Transverse colon (tissue), 4 donors: Measurements from ENCODE around the gene CCDC33. TPM values are rescaled to one million over a fixed set of nuclear protein-coding genes. Genes with fewer than 3 reads are reported as not detected.

Experiments used
- DNase-seq: peaks from one replicate; pipeline ENCODE4 v3.0.0-alpha.2; 2019
- H3K27ac ChIP-seq, 4 donors: fragments of 200-600 bp; sonication (generic); 2 replicates each; pipeline ENCODE4 v1.5.1; 2016 to 2018; ENCODE audit warnings: inconsistent platforms in 4 of 4
- H3K27me3 ChIP-seq: fragments of 200-600 bp; sonication (generic); 2 replicates; pipeline ENCODE4 v1.5.1; 2017; ENCODE audit warnings: inconsistent platforms
- H3K36me3 ChIP-seq, 4 donors: fragments of 200-600 bp; sonication (generic); 2 replicates each; pipeline ENCODE4 v1.5.1; 2017 to 2019; ENCODE audit warnings: inconsistent platforms in 4 of 4
- H3K4me1 ChIP-seq, 4 donors: fragments of 200-600 bp; sonication (generic); 2 replicates each; pipeline ENCODE4 v1.5.1; 2017 to 2020; ENCODE audit warnings: inconsistent platforms in 4 of 4
- H3K4me3 ChIP-seq, 4 donors: fragments of 200-600 bp; sonication (generic); 1 replicate in 1 of 4; 2 replicates in 3 of 4; pipeline versions ENCODE4 v1.5.1 to v1.6.1; 2017 to 2019; ENCODE audit warnings: inconsistent platforms in 4 of 4
- H3K9me3 ChIP-seq, 2 donors: fragments of 200-600 bp; sonication (generic); 2 replicates each; pipeline ENCODE4 v1.5.1; 2017 to 2019; ENCODE audit warnings: inconsistent platforms in 2 of 2
- EP300 ChIP-seq: sonication (generic); formaldehyde crosslinking; IDR thresholded peaks from one replicate; pipeline ENCODE4 v1.6.1; 2017; ENCODE audit warnings: antibody characterized with exemption, low read depth
- POLR2A ChIP-seq: fragments of 450-650 bp; IDR thresholded peaks from one replicate; pipeline ENCODE4 v1.6.1; 2016; ENCODE audit warnings: antibody characterized with exemption, mild to moderate bottlenecking, moderate library complexity
- POLR2AphosphoS5 ChIP-seq, 3 donors: sonication (generic); formaldehyde crosslinking; IDR thresholded peaks; one replicate each; pipeline ENCODE4 v1.6.1; 2016; ENCODE audit warnings: antibody characterized with exemption in 3 of 3
- WGBS, 2 donors: methylation state at CpG; one replicate each; pipeline ENCODE4 v1.1.5; 2018; ENCODE audit warnings: low coverage in 1 of 2; 5-methylcytosine and 5-hydroxymethylcytosine counted together
- in situ Hi-C, 4 donors: fragments of 200-750 bp; cut with MboI; loops; one replicate each; pipeline versions ENCODE4 v1.15.0 to v1.15.1; 2017; ENCODE audit warnings: low sequenced_read_pairs in 3 of 4, low pct_ligation_motif_present in 1 of 4, low pct_unique_long_range_greater_than_20kb in 1 of 4
- intact Hi-C: fragments of 100-400 bp; cut with DNase I; formaldehyde crosslinking; loops from one replicate; pipeline ENCODE4 v1.15.1; 2023; ENCODE audit warnings: low total_unique reads
- total RNA-seq, 4 donors: library from RNA; depleted of rRNA; stranded (reverse); fragments of >200 nt; gene quantifications; one replicate each; pipeline ENCODE4 v1.1.0, GENCODE V29; 2016
- TF ChIP-seq, protein P1 (sequence below), 5 experiments: fragments of 200-600 bp in 3 of 5; fragments of 450-650 bp in 2 of 5; sonication (generic) in 3 of 5; IDR thresholded peaks; 1 replicate in 2 of 5; 2 replicates in 3 of 5; pipeline ENCODE4 v1.5.1; 2016 to 2017; ENCODE audit warnings: antibody characterized with exemption in 5 of 5, inconsistent platforms in 3 of 5, mild to moderate bottlenecking in 2 of 5, moderate library complexity in 1 of 5

The CCDC33 gene
- total RNA-seq, 4 donors from 2014 or later: 0.16 TPM; not detected in 3

DNA sequence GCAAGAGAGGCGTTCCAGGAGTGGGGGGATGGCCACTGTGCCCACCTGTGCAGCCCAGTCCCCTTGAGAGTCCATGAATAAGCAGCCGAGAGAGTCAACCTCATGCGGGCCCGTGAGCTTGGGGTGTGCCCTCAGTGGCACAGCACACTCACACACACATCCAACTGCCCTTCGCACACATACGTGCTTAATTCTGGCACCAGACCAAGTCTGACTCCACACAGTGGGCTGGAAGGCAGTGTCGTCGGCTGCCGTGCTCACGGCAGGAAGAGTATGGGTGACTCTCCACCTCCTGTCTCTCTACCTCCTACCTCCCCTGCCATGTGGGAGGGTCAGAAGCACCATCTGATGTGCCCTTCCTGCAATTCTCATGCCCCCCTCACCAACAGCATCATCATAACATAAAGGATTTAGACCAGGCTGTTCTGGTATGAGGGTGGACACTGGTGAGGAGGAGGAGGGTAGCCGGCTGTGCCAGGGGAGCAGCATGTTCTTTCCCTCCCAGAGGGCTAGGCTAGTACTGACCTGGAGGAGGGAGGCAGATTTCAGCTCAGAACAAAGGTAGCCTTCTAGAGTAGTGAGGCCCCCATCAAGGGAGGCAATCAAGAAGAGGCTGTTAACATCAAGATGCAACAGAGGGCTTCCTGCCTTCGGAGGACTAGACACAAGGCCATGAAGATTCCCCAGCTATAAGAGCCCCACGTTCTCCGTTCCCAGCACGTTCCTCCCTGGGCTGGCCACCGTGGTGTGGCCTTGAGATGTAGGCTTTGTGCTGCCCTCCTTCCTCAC is 28.3 kb upstream of the CCDC33 start:
- intact Hi-C loops (no loop called here), in situ Hi-C loops (no loop called here)
- no peak for TF ChIP-seq POLR2AphosphoS5 (IDR thresholded peaks at IDR 0.05)
- TF ChIP-seq EP300: no peak
- Histone ChIP-seq H3K27me3 (no peaks in the 10 kb centered on the region), H3K9me3 (no peaks in the 10 kb centered on the region), H3K4me3 (no peak overlapping the region), H3K4me1 (no peaks in the 10 kb centered on the region), H3K36me3 (no peaks in the 10 kb centered on the region), H3K27ac (no peak overlapping the region)
- DNase-seq: no peak
- WGBS, 2 donors: 64 to 78% methylated on average over 4 to 16 of the region's 16 CpGs

DNA sequence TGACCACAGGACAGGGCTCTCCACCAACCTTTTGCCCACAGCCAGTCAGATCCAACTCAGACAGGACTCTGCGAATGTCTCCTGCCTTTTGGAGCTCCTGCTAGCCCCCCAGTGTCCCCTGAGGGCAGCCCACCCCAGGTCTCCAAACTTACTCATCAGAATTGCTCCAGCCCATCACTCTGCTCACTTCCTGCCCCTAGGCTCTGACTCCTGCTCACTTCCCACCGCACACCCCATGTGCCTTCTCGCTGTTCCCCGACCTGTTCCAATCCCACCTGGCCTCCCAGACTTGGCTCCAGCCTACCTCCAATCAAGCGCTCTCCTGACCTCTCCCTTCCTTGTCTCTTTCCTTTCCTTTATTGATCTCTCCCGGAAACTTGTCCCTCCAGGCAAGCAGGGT is 27.6 kb upstream of the CCDC33 start:
- Histone ChIP-seq H3K27me3 (no peaks in the 10 kb centered on the region), H3K9me3 (no peaks in the 10 kb centered on the region), H3K4me1 (no peaks in the 10 kb centered on the region), H3K36me3 (no peaks in the 10 kb centered on the region), H3K4me3 (no peak overlapping the region), H3K27ac (no peak overlapping the region)
- DNase-seq: no peak
- intact Hi-C loops: no loop called here
- in situ Hi-C loops: no loop called here
- no peak for TF ChIP-seq POLR2AphosphoS5 (IDR thresholded peaks at IDR 0.05)
- TF ChIP-seq EP300: no peak
- no peak for TF ChIP-seq POLR2A
- TF ChIP-seq, protein P1, sequence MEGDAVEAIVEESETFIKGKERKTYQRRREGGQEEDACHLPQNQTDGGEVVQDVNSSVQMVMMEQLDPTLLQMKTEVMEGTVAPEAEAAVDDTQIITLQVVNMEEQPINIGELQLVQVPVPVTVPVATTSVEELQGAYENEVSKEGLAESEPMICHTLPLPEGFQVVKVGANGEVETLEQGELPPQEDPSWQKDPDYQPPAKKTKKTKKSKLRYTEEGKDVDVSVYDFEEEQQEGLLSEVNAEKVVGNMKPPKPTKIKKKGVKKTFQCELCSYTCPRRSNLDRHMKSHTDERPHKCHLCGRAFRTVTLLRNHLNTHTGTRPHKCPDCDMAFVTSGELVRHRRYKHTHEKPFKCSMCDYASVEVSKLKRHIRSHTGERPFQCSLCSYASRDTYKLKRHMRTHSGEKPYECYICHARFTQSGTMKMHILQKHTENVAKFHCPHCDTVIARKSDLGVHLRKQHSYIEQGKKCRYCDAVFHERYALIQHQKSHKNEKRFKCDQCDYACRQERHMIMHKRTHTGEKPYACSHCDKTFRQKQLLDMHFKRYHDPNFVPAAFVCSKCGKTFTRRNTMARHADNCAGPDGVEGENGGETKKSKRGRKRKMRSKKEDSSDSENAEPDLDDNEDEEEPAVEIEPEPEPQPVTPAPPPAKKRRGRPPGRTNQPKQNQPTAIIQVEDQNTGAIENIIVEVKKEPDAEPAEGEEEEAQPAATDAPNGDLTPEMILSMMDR (IDR thresholded peaks at IDR 0.05): no peak
- WGBS, 2 donors: 74 to 93% methylated on average over 3 to 6 of the region's 6 CpGs

DNA sequence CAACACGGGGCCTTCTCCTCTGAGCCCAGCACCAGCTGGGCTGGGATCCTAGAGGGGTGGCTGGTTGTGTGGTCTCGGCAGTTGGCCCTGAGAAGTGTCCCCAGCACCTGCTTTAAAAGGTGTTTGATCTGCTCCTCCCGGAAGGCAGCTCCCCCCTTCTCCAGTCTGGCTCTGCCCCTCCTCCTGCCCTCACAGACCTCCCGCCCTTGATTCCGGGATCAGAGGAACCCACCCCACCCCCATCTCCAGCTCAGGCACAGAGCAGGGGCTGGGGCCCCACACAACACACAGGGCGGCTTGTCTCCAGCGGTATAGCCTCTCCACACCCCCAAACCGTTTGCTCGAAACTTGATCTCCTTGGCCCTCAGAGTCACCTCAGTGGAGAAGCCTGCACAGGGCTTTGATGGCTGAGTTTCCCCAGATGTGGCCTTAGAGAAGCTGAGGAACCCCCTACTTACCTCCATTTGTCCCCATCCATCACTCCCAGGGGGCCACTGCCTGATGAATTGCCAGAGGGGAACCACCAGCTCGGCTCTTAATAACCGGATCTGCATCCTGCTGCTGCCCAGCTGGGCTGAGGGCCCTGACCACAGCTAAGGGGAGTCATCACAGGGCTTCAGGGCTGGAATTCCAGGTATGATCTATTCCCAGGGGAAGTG is 27.1 kb upstream of the CCDC33 start:
- WGBS, 2 donors: 69 to 85% methylated on average over 4 to 11 of the region's 11 CpGs
- DNase-seq: no peak

DNA sequence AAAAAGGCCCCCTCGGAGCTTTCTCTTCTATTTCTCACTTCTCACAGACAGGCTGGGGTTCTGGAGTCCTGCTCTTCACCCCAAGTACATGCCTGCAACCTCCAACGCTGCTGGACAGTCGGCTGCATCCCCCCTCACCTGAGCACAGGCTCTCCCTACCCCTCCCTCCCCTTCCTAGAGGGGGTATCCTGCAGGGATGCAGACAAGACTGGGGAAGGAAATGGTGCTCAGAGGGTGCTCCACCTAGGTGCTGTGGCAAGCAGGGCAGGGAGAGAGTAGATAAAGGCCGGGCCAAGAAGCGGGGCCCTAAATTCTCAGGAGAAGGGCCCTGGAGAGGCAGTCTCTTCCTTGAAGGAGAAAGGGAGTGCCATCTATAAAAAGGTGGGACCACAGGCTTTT is 26.6 kb upstream of the CCDC33 start:
- Histone ChIP-seq H3K27ac (no peak overlapping the region), H3K9me3 (no peaks in the 10 kb centered on the region), H3K4me1 (no peaks in the 10 kb centered on the region), H3K27me3 (no peaks in the 10 kb centered on the region), H3K36me3 (no peaks in the 10 kb centered on the region), H3K4me3 (no peak overlapping the region)
- WGBS, 2 donors: 86 to 100% methylated on average over 2 to 5 of the region's 5 CpGs
- TF ChIP-seq, protein P1 (IDR thresholded peaks at IDR 0.05): no peak
- TF ChIP-seq POLR2A: no peak
- TF ChIP-seq POLR2AphosphoS5 (IDR thresholded peaks at IDR 0.05): no peak
- no peak for TF ChIP-seq EP300
- intact Hi-C loops (no loop called here), in situ Hi-C loops (no loop called here)
- no peak for DNase-seq

More for the DNA sequence above, 27.1 kb upstream of the CCDC33 start:
- Histone ChIP-seq H3K36me3 (no peaks in the 10 kb centered on the region), H3K27me3 (no peaks in the 10 kb centered on the region), H3K4me1 (no peaks in the 10 kb centered on the region), H3K27ac (no peak overlapping the region), H3K9me3 (no peaks in the 10 kb centered on the region), H3K4me3 (no peak overlapping the region)
- no peak for TF ChIP-seq EP300
- in situ Hi-C loops: no loop called here
- intact Hi-C loops: no loop called here

DNA sequence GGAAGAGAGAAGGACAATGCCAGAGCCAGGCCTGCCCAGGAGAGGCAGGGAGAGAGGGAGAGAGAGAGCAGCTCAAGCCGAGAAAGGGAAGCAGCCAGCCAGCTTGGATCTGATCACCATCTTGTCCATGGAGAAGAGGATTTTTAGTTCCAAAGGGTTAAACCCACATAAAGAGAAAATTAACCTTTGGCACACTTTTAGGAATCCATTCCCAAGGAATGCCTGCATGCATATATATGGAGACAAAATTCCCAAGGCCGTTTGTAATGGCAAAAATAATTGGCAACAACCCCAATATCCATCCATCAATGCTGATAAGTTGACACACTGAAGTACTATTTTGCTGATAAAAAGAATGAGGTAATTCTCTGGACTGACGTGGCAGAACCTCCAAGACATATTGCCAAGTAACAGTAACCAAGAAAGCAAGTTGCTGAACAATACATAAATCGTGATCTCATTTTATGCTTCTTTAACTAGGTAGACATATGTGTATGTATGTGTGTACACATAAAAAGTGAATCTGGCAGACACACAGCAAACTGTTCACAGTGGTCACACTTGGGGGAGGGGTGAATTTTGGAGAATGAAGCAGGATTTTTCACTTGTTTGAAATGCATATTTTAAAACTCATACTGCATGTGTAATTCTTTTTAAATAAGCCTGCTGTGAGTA is 26.0 kb upstream of the CCDC33 start:
- no peak overlapping the region for H3K27ac ChIP-seq
- H3K36me3 ChIP-seq: no peaks in the 10 kb centered on the region
- in situ Hi-C loops (no loop called here), intact Hi-C loops (no loop called here)
- no peaks in the 10 kb centered on the region for H3K27me3 ChIP-seq
- 26 to 43% methylated on average over 3 to 4 of the region's 4 CpGs for WGBS, 2 donors
- no peak for DNase-seq
- no peak overlapping the region for H3K4me3 ChIP-seq
- TF ChIP-seq, protein P1 (IDR thresholded peaks at IDR 0.05): no peak
- TF ChIP-seq EP300: no peak
- no peak for TF ChIP-seq POLR2A
- H3K9me3 ChIP-seq: no peaks in the 10 kb centered on the region
- no peaks in the 10 kb centered on the region for H3K4me1 ChIP-seq
